ENCODE data around the gene FBXO7.
"Not testable (repeated sequence)": the region's sequence is repeated elsewhere in the genome, so short reads cannot be mapped to it uniquely, and the experiment has no call there.

Gene FBXO7

GRCh38 chr22:32474635-32475467 is at the start of gene FBXO7:
Gene FBXO7, plus strand, starts transcription at chr22:32474811. Its CDS starts 192 bp downstream, at chr22:32475003.
- peak; percentile 81 to 87 for DNase-seq

GRCh38 chr22:32426881-32427280 is 47.7 kb upstream of the FBXO7 start:
- no peak for DNase-seq

GRCh38 chr22:32430352-32430751 is 44.3 kb upstream of the FBXO7 start:
- no peak for DNase-seq

- DNase-seq: no peak
Measured at GRCh38 chr22:32444068-32444467, 30.5 kb upstream of the FBXO7 start.

GRCh38 chr22:32446321-32446720 is 28.3 kb upstream of the FBXO7 start:
- no peak for DNase-seq

- DNase-seq: no peak
Measured at GRCh38 chr22:32448980-32449379, 25.6 kb upstream of the FBXO7 start.

- no peak for DNase-seq
Measured at GRCh38 chr22:32457031-32457430, 17.6 kb upstream of the FBXO7 start.

GRCh38 chr22:32462452-32462851 is 12.2 kb upstream of the FBXO7 start:
- DNase-seq: no peak

- no peak for DNase-seq
Measured at GRCh38 chr22:32465661-32466060, 8.9 kb upstream of the FBXO7 start.

GRCh38 chr22:32466496-32466895 is 8.1 kb upstream of the FBXO7 start:
- DNase-seq: no peak

GRCh38 chr22:32469799-32470212 is 4.8 kb upstream of the FBXO7 start:
- DNase-seq: no peak

GRCh38 chr22:32473388-32473952 is 1.1 kb upstream of the FBXO7 start:
- DNase-seq: peak in 1 of 2 experiments; percentile 31

GRCh38 chr22:32475468-32476010 is 928 bp downstream of the FBXO7 start:
- DNase-seq: peak in 1 of 2 experiments; percentile 13

GRCh38 chr22:32476281-32477195 is 1.9 kb downstream of the FBXO7 start:
- no peak for DNase-seq

- DNase-seq: no peak
Measured at GRCh38 chr22:32477596-32477995, 3.0 kb downstream of the FBXO7 start.

GRCh38 chr22:32478552-32478951 is 3.9 kb downstream of the FBXO7 start:
- DNase-seq: not testable (repeated sequence)

GRCh38 chr22:32478994-32479393 is 4.4 kb downstream of the FBXO7 start:
- no peak for DNase-seq

GRCh38 chr22:32480238-32480637 is 5.6 kb downstream of the FBXO7 start:
- no peak for DNase-seq

GRCh38 chr22:32482708-32483107 is 8.1 kb downstream of the FBXO7 start:
- no peak for DNase-seq

- DNase-seq: no peak
Measured at GRCh38 chr22:32486656-32487390, 12.2 kb downstream of the FBXO7 start.

- DNase-seq: no peak
Measured at GRCh38 chr22:32487461-32487860, 12.8 kb downstream of the FBXO7 start.

GRCh38 chr22:32489377-32489776 is 14.8 kb downstream of the FBXO7 start:
- no peak for DNase-seq

Data from NCI-H2081 (cell line).